B cell (primary cell): ENCODE results near the gene RGL3.

Source experiments
- EZH2 ChIP-seq: IDR thresholded peaks from 2 replicates; pipeline ENCODE4 v1.6.1; 2012; ENCODE audit warnings: borderline replicate concordance, low read depth, mild to moderate bottlenecking, moderate library complexity, low read length; ENCODE audit not compliant: insufficient read depth, poor library complexity, severe bottlenecking
- TF ChIP-seq, protein P1 (sequence below): fragments of 200-600 bp; IDR thresholded peaks from one replicate; pipeline ENCODE4 v1.8.0; 2022; ENCODE audit warnings: antibody characterized with exemption, mild to moderate bottlenecking

DNA sequence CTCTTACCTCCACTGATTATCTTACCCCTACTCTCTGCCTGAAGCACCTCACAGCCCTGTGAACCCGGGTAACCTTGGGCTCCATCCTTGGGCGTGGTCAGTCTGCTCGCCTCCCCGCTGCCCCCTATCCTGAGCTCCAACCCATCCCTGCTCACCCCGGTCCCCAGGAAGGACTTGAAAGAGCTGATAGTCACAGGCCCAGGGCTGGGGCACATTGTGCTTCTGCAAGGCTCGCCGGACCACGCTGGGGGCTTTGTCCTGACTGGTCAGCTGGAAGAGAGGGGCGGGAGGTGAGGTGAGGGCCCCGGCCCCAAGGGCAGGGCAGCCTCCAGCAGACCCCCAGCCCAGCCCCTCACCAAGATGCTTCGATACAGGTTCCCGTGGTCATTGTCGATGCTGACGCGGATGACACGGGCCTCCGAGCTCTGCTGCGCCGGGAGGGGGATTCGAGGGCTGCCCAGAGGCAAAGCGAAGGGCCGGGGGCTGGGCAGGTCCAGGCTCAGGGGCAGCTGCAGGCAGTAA, 22.0 kb downstream of the RGL3 start:
- TF ChIP-seq EZH2 = no peak
- TF ChIP-seq, protein P1, sequence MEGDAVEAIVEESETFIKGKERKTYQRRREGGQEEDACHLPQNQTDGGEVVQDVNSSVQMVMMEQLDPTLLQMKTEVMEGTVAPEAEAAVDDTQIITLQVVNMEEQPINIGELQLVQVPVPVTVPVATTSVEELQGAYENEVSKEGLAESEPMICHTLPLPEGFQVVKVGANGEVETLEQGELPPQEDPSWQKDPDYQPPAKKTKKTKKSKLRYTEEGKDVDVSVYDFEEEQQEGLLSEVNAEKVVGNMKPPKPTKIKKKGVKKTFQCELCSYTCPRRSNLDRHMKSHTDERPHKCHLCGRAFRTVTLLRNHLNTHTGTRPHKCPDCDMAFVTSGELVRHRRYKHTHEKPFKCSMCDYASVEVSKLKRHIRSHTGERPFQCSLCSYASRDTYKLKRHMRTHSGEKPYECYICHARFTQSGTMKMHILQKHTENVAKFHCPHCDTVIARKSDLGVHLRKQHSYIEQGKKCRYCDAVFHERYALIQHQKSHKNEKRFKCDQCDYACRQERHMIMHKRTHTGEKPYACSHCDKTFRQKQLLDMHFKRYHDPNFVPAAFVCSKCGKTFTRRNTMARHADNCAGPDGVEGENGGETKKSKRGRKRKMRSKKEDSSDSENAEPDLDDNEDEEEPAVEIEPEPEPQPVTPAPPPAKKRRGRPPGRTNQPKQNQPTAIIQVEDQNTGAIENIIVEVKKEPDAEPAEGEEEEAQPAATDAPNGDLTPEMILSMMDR = no peak
